SU-DHL-6 (cell line): ENCODE results near the gene PCARE.
"Not testable (repeated sequence)": the region's sequence is repeated elsewhere in the genome, so short reads cannot be mapped to it uniquely, and the experiment has no call there.

Source experiments
- H2AFZ ChIP-seq: fragments of 200-600 bp; sonication (generic); 2 replicates; pipeline ENCODE4 v1.6.1; 2014; ENCODE audit warnings: low read depth, mild to moderate bottlenecking, moderate library complexity, mixed read lengths, antibody characterized with exemption, low read length; ENCODE audit not compliant: severe bottlenecking
- H3F3A ChIP-seq: fragments of 200-600 bp; shearing (Covaris generic); 2 replicates; pipeline ENCODE4 v1.6.0; 2016; ENCODE audit warnings: antibody characterized with exemption, mild to moderate bottlenecking; ENCODE audit not compliant: insufficient read depth
- H3K27ac ChIP-seq: fragments of 200-600 bp; sonication (generic); 2 replicates; pipeline ENCODE4 v1.5.1; 2016; ENCODE audit warnings: low read depth, mild to moderate bottlenecking, low read length, moderate library complexity, mixed read lengths
- H3K27me3 ChIP-seq: fragments of 200-600 bp; sonication (generic), shearing (Covaris generic); 2 replicates; pipeline ENCODE4 v1.6.0; 2014; ENCODE audit warnings: mild to moderate bottlenecking, low read length
- H3K36me3 ChIP-seq: fragments of 200-600 bp; sonication (generic); 2 replicates; pipeline ENCODE4 v1.6.1; 2014; ENCODE audit warnings: mild to moderate bottlenecking, low read length, mixed read lengths
- H3K4me2 ChIP-seq: fragments of 300-600, 200-600 bp; shearing (Covaris generic), sonication (generic); 2 replicates; pipeline ENCODE4 v1.6.0; 2014; ENCODE audit warnings: low read length, low read depth, mild to moderate bottlenecking; ENCODE audit not compliant: poor library complexity, severe bottlenecking
- H3K4me3 ChIP-seq: fragments of 200-600 bp; sonication (generic); 2 replicates; pipeline ENCODE4 v1.5.1; 2014; ENCODE audit warnings: antibody characterized with exemption, low read length, mild to moderate bottlenecking, mixed read lengths; ENCODE audit not compliant: insufficient read depth, poor library complexity, severe bottlenecking
- H3K79me2 ChIP-seq: fragments of 200-600 bp; sonication (generic); 2 replicates; pipeline ENCODE4 v1.6.1; 2014; ENCODE audit warnings: mild to moderate bottlenecking, low read length, moderate library complexity; ENCODE audit not compliant: insufficient read depth
- H3K9ac ChIP-seq: fragments of 200-600 bp; sonication (generic); 2 replicates; pipeline ENCODE4 v1.7.0; 2014; ENCODE audit warnings: mild to moderate bottlenecking, low read length
- H3K9me2 ChIP-seq: fragments of 200-600 bp; sonication (generic); replicated peaks from 2 replicates; pipeline ENCODE4 v1.6.1; 2014; ENCODE audit warnings: low read length; ENCODE audit not compliant: insufficient read depth
- H3K9me3 ChIP-seq: fragments of 200-600 bp; sonication (generic); 2 replicates; pipeline ENCODE4 v1.6.1; 2014; ENCODE audit warnings: low read length, mixed read lengths; ENCODE audit not compliant: insufficient read depth
- H4K20me1 ChIP-seq: fragments of 200-600 bp; sonication (generic); 2 replicates; pipeline ENCODE4 v1.6.1; 2014; ENCODE audit warnings: low read depth, mild to moderate bottlenecking, antibody characterized with exemption, low read length, moderate library complexity, mixed read lengths
- EZH2phosphoT487 ChIP-seq: fragments of 200-600 bp; sonication (generic), shearing (Covaris generic); conservative IDR thresholded peaks from 2 replicates; pipeline ENCODE4 v1.6.1; 2018; ENCODE audit warnings: mild to moderate bottlenecking, antibody characterized with exemption, low read length, moderate library complexity, mixed read lengths
- TF ChIP-seq, protein P1 (sequence below): fragments of 200-600 bp; sonication (generic); IDR thresholded peaks from one replicate; pipeline ENCODE4 v1.5.1; 2017; ENCODE audit warnings: antibody characterized with exemption, mild to moderate bottlenecking, low read length, moderate library complexity; ENCODE audit not compliant: insufficient read depth, poor library complexity, severe bottlenecking

The PCARE gene

DNA sequence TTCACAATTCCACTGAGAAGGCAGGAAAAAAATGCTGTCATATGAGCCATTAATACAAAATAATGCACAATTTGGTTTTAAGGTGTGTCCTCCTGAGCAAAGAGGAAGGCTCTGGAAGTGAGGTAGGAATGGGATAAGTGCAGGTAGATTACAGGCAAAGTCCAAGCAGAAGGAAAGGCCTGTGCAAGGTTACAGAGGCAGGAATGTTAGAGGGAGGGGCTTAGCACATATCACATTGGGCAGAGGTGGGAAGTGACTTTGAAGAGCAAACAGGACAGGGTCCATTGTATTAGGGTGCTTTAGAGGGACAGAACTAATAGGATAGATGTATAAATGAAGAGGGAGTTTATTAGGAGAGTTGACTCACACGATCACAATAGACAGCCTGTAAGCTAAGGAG is 26.2 kb upstream of the PCARE start:
- TF ChIP-seq, protein P1, sequence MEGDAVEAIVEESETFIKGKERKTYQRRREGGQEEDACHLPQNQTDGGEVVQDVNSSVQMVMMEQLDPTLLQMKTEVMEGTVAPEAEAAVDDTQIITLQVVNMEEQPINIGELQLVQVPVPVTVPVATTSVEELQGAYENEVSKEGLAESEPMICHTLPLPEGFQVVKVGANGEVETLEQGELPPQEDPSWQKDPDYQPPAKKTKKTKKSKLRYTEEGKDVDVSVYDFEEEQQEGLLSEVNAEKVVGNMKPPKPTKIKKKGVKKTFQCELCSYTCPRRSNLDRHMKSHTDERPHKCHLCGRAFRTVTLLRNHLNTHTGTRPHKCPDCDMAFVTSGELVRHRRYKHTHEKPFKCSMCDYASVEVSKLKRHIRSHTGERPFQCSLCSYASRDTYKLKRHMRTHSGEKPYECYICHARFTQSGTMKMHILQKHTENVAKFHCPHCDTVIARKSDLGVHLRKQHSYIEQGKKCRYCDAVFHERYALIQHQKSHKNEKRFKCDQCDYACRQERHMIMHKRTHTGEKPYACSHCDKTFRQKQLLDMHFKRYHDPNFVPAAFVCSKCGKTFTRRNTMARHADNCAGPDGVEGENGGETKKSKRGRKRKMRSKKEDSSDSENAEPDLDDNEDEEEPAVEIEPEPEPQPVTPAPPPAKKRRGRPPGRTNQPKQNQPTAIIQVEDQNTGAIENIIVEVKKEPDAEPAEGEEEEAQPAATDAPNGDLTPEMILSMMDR, result no peak
- no peak for TF ChIP-seq EZH2phosphoT487
- H3K4me3 ChIP-seq, result no peak overlapping the region
- H3K36me3 ChIP-seq, result no peaks in the 10 kb centered on the region
- no peaks in the 10 kb centered on the region for H3K9me3 ChIP-seq
- no peak overlapping the region for H3K4me2 ChIP-seq
- H3K9me2 ChIP-seq, result no peaks in the 10 kb centered on the region
- no peaks in the 10 kb centered on the region for H3K79me2 ChIP-seq
- no peaks in the 10 kb centered on the region for H3F3A ChIP-seq
- H3K27ac ChIP-seq, result no peak overlapping the region
- H4K20me1 ChIP-seq, result no peaks in the 10 kb centered on the region
- H3K27me3 ChIP-seq, result no peaks in the 10 kb centered on the region
- no peak overlapping the region for H3K9ac ChIP-seq
- no peak overlapping the region for H2AFZ ChIP-seq

DNA sequence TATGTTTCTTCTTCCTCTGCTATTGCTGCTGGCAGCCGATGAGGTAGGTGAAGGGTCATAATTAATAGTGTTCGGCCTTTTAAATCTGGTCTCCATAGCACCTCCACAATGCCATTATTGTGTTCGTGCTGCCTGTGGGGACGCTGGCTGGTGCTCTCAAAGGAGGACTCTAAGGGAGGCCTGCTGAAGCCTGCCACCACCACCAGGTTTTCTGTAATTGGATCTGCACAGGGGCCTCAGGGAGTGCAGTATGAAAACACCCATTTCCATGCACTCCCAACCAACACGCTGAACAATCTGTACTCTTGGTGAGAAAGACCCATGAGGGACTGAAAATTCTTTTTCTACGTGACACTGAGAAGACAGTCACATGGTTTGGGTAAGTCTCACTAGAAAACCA is 23.2 kb upstream of the PCARE start:
- TF ChIP-seq, protein P1, result no peak
- TF ChIP-seq EZH2phosphoT487, result no peak
- H3K9me3 ChIP-seq, result no peaks in the 10 kb centered on the region
- no peaks in the 10 kb centered on the region for H3K79me2 ChIP-seq
- H3K27ac ChIP-seq, result no peak overlapping the region
- H3K36me3 ChIP-seq, result no peaks in the 10 kb centered on the region
- H3K4me3 ChIP-seq, result no peak overlapping the region
- no peaks in the 10 kb centered on the region for H3K9me2 ChIP-seq
- no peaks in the 10 kb centered on the region for H4K20me1 ChIP-seq
- H3K9ac ChIP-seq, result no peak overlapping the region
- no peaks in the 10 kb centered on the region for H3K27me3 ChIP-seq
- no peak overlapping the region for H3K4me2 ChIP-seq
- no peak overlapping the region for H2AFZ ChIP-seq
- no peaks in the 10 kb centered on the region for H3F3A ChIP-seq

DNA sequence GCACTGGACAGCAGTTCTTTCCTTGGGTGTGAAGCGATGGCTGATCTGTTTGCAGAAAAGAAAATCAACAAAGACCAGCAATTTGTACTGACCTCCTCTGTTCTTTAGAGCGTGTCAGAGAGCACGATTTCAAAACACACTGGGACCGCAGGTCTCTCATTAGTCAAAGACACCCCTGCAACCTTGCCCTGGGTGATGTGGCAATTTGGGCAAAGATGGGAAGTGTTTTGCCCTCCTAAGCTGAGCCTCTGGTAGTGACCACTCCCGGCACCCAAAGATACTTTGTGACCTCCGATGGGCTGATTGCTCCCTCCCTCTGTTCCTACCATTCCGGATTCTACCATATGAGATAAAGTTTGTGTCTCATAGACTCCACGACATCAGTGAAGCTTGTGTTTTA is 22.6 kb upstream of the PCARE start:
- H3K27me3 ChIP-seq, result no peaks in the 10 kb centered on the region
- TF ChIP-seq EZH2phosphoT487, result no peak
- TF ChIP-seq, protein P1, result no peak
- no peaks in the 10 kb centered on the region for H3K79me2 ChIP-seq
- no peak overlapping the region for H3K4me2 ChIP-seq
- no peak overlapping the region for H3K4me3 ChIP-seq
- no peak overlapping the region for H3K27ac ChIP-seq
- no peaks in the 10 kb centered on the region for H3K36me3 ChIP-seq
- no peaks in the 10 kb centered on the region for H4K20me1 ChIP-seq
- no peaks in the 10 kb centered on the region for H3F3A ChIP-seq
- H2AFZ ChIP-seq, result no peak overlapping the region
- no peak overlapping the region for H3K9ac ChIP-seq
- no peaks in the 10 kb centered on the region for H3K9me2 ChIP-seq
- no peaks in the 10 kb centered on the region for H3K9me3 ChIP-seq

DNA sequence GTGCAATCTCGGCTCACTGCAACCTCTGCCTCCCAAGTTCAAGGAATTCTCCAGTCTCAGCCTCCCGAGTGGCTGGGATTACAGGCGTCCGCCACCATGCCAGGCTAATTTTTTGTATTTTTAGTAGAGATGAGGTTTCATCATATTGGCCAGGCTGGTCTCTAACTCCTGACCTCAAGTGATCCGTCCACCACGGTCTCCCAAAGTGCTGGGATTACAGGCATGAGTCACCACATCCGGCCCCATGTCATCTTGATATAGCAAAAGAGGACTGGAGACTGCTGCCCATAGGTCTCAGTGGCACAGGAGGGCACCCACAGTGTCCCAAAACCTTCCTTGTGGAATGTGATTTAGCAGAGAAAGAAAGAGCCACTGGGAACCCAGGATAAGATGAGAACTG is 16.0 kb upstream of the PCARE start:
- H3K4me2 ChIP-seq, H3F3A ChIP-seq, H3K9me2 ChIP-seq, H3K27ac ChIP-seq, H4K20me1 ChIP-seq, H3K4me3 ChIP-seq, H3K36me3 ChIP-seq, H3K9me3 ChIP-seq, H3K9ac ChIP-seq, H3K27me3 ChIP-seq, H2AFZ ChIP-seq, H3K79me2 ChIP-seq: not testable (repeated sequence)
